HG03095 (cell line): ENCODE measurements around the gene MACIR.

ENCODE experiments used
- ATAC-seq: cut with Tn5 transposase; IDR thresholded peaks from one replicate; pipeline ENCODE4 v1.9.1; 2021; ENCODE audit warnings: moderate library complexity; ENCODE audit not compliant: unreplicated experiment

The MACIR gene

DNA sequence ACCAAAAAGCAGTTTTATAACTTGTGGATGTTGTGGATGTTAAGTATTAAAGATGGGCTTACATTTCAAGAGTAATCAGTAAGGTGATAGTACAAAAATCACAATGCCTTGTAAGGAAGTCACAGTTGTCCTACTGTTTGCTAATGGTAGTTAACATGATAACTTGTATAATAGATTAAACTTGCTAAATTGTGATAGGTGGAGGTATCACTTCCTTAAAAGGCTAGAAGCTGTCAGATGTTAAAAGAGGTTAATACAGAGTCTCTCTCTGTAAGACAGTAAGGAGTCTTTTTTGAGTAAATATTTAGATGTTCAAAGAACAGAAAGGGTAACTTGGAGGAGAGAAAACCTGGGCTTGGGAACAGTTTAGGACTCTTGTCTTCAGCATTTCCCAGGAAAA, 14.2 kb upstream of the MACIR start:
- no peak for ATAC-seq

DNA sequence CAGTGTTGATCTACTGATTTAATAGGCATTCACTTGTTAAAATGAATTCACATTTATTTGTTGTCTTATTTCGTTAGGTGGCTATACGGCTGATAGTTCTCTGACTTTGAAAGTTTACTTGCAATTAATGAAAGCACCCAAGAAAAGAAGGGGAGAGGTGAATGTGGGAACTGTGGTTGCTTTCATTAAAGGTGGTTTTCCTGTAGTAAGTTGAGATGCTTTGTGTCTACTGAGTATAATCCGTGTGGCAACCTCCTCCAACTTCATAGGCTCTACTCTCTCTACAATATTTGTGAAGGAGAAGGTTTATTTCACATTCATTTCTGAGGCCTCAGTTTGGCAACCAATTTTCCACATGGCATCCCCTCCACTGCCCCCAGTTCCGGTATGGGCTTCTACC, 12.8 kb upstream of the MACIR start:
- ATAC-seq: no peak

- ATAC-seq: no peak
Observed at GRCh38 chr5:103247118-103247517, 11.4 kb upstream of the MACIR start.

- ATAC-seq: no peak
Observed at GRCh38 chr5:103249068-103249467, 9.5 kb upstream of the MACIR start.

DNA sequence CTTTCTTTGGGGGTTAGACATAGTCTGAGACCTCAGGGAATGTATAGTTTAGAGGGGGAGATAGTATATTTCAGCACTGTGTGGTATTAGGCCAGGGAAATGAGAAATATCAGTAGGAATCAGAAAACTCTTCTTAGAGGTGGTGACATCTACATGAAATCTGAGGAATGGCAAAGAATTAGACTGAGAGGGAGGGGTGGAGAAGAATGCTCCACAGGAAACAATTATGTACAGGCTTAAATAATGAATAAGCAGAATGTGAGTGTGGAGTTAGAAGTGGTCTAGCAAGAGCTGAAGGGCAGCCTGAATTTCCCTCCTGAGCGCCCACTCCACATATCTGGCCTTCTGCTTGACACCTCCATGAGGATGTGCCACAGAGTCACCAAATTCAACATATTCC, 3.6 kb upstream of the MACIR start:
- ATAC-seq: no peak

DNA sequence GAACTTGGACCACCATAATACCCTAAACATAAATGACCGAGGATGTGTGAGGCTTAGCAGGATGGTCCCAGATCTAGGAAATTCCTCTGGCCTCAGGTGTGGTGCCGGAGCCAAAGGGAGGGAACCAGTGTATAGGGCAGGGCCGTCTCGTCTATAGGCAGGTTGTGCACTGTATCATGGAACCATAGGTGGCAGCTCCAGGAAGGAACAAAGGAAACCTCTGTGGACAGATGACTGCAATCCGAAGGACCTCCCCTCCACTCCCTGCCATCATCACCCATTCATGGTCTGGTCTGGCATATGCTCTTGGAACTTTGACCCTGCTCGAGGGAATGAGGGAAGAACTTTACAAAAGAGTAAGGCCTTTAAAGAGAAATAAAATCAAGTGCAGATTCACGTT, 2.9 kb upstream of the MACIR start:
- no peak for ATAC-seq

DNA sequence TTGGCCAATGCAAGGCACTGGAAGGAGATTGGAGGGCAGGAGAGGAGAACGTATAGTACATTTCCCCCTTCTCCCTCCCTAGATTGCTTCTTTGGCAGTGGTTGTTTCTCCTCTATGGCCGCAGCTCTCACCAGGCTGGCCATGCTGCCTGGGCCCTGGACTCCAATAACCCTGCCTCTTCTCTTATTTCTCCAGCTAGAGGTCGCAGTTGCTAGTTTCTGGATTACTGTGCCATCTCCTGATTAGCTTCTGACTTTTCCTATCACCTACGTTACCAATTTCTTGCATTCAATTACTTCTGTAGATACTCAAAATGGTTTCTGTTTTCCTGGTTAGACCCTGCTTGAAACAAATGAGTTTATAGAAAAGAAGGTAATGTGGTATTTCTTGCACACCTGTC, 2.4 kb upstream of the MACIR start:
- no peak for ATAC-seq

GRCh38 chr5:103258957-103259704, 568 bp downstream of the MACIR start:
- ATAC-seq: peak; percentile 32

GRCh38 chr5:103259705-103260355, 1.3 kb downstream of the MACIR start:
- ATAC-seq: no peak

GRCh38 chr5:103260951-103261350, 2.4 kb downstream of the MACIR start:
- ATAC-seq: peak; percentile 35

- ATAC-seq: no peak
Observed at GRCh38 chr5:103262422-103262871, 3.9 kb downstream of the MACIR start.

- ATAC-seq: no peak
Observed at GRCh38 chr5:103263054-103263453, 4.5 kb downstream of the MACIR start.

DNA sequence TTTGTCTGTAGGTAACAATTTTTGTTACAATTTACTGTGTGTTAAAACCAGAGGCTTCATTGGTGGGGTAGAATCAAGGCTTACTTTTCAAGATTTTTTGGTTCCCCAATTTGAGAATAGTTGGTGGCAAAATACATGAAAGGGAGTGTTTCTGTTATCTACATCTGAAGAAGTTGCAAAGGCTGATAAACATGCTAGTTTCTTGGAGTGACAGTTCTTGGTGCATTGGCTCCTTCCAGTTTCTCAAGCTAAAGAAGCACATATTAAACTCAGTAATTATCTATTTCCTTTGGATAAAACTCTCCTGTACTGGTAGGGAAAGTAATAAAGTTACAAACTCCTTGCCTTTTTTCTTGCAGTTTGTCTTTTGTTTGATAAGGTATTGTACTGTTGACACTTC, 5.9 kb downstream of the MACIR start:
- ATAC-seq: no peak

DNA sequence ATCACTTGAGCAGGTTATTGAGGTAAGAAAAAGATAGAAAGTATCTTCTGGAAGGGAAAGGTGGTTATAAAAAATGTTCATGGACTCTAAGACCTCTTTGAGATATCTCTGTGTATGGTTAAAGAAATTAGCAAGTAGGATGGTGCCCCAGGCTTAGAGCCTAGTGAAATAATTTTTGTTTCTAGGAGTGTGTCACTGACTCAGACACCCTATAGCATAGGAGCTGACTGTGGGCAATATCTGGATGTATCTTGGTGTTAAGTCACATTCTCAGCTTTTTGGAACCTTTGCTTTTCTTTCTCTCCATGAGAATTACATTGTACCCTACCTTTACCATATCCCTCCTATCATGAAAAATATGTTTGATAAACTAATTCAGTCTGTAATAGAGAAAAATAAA, 12.0 kb downstream of the MACIR start:
- no peak for ATAC-seq

GRCh38 chr5:103271570-103272289, 13.2 kb downstream of the MACIR start:
- no peak for ATAC-seq

- ATAC-seq: no peak
Observed at GRCh38 chr5:103272377-103272776, 13.8 kb downstream of the MACIR start.

DNA sequence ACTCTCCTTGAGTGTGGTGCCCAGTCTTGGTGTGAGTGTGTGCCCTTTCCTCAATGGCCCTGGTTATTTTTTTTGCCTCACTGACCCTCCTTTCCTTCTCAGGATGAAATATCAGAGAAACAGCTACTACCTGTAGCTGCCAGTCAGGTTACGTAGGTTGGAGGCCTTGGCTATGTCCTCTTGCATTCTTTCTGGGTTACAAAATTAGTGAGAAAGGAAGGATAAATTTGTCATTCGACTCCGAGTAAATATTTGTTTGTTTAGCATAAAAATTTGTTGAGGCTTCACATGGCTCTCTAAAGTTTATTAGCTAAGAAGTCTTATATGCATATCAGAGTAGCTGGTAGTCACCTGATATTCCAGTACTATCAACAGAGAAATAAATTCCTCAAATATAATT, 15.4 kb downstream of the MACIR start:
- ATAC-seq: no peak

DNA sequence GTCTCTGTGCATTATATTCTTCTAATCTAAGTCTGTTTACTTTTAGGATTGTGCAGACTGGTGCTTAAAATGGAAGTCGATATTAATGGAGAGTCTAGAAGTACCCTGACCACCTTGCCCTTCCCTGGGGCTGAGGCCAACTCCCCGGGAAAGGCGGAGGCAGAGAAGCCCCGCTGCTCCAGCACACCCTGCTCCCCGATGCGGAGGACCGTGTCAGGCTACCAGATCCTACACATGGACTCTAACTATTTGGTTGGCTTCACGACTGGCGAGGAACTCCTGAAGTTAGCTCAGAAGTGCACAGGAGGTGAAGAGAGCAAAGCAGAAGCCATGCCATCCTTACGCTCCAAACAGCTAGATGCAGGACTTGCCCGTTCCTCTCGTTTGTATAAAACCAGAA, 17.3 kb downstream of the MACIR start:
- no peak for ATAC-seq

GRCh38 chr5:103280967-103281366, 22.4 kb downstream of the MACIR start:
- no peak for ATAC-seq

- no peak for ATAC-seq
Observed at GRCh38 chr5:103283120-103283519, 24.6 kb downstream of the MACIR start.

DNA sequence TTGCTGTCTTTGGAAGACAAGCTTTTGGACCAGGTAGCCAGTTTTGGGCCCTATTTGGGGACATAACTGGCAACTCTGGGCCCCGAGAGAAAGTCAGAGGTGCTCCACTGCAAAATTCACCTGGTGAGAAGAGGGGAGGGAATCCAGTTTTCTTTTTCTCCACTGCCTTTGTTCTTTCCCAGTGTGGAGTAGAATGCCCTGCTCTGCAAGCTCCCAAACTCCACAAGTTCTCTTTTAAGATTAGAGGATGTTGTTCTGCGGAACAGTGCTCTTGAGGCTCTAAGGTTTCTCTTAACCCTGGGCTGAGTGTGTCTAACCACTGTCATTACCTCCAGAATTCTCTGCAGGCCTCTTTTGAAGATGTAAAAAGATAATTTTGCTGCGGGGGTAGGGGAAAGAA, 25.3 kb downstream of the MACIR start:
- no peak for ATAC-seq

GRCh38 chr5:103286622-103287021, 28.1 kb downstream of the MACIR start:
- no peak for ATAC-seq
